Fibroblast of skin of back (primary cell): ENCODE results near the gene TRAF3IP1.
"Not testable (repeated sequence)": the region's sequence is repeated elsewhere in the genome, so short reads cannot be mapped to it uniquely, and the experiment has no call there.

ENCODE experiments used
- DNase-seq: peaks from one replicate; pipeline ENCODE4 v3.0.0-alpha.2; 2013

TRAF3IP1 gene

GRCh38 chr2:238381341-238382115, 61.2 kb downstream of the TRAF3IP1 start:
- DNase-seq: no peak

- DNase-seq: no peak
Measured at GRCh38 chr2:238382381-238382781, 62.1 kb downstream of the TRAF3IP1 start.

- DNase-seq: no peak
Measured at GRCh38 chr2:238383135-238383534, 62.8 kb downstream of the TRAF3IP1 start.

GRCh38 chr2:238383743-238384380, 63.5 kb downstream of the TRAF3IP1 start:
- DNase-seq: no peak

GRCh38 chr2:238387332-238387731, 67.0 kb downstream of the TRAF3IP1 start:
- DNase-seq: no peak

GRCh38 chr2:238388794-238389193, 68.5 kb downstream of the TRAF3IP1 start:
- DNase-seq: no peak

GRCh38 chr2:238389988-238390589, 69.8 kb downstream of the TRAF3IP1 start:
- peak; percentile 18 for DNase-seq

- no peak for DNase-seq
Measured at GRCh38 chr2:238391042-238391689, 70.8 kb downstream of the TRAF3IP1 start.

GRCh38 chr2:238396663-238397062, 76.3 kb downstream of the TRAF3IP1 start:
- no peak for DNase-seq

GRCh38 chr2:238397356-238397755, 77.0 kb downstream of the TRAF3IP1 start:
- DNase-seq: no peak

- DNase-seq: no peak
Measured at GRCh38 chr2:238398577-238398976, 78.3 kb downstream of the TRAF3IP1 start.

- no peak for DNase-seq
Measured at GRCh38 chr2:238399094-238399493, 78.8 kb downstream of the TRAF3IP1 start.

GRCh38 chr2:238401551-238401950, 81.2 kb downstream of the TRAF3IP1 start:
- no peak for DNase-seq

- DNase-seq: no peak
Measured at GRCh38 chr2:238403632-238404405, 83.5 kb downstream of the TRAF3IP1 start.

GRCh38 chr2:238404406-238405216, 84.3 kb downstream of the TRAF3IP1 start:
- no peak for DNase-seq

- not testable (repeated sequence) for DNase-seq
Measured at GRCh38 chr2:238405217-238405555, 84.9 kb downstream of the TRAF3IP1 start.

- DNase-seq: no peak
Measured at GRCh38 chr2:238406221-238406997, 86.1 kb downstream of the TRAF3IP1 start.

- no peak for DNase-seq
Measured at GRCh38 chr2:238406998-238407285, 86.6 kb downstream of the TRAF3IP1 start.

- DNase-seq: no peak
Measured at GRCh38 chr2:238407566-238407965, 87.2 kb downstream of the TRAF3IP1 start.

- DNase-seq: no peak
Measured at GRCh38 chr2:238408615-238409340, 88.5 kb downstream of the TRAF3IP1 start.
